22Rv1 (cell line): ENCODE measurements around the gene SPOCK1.

Experiments used
- CTCF ChIP-seq: fragments of 450-650 bp; IDR thresholded peaks from 2 replicates; pipeline ENCODE4 v1.5.1; 2017; ENCODE audit warnings: mild to moderate bottlenecking
- ZFX ChIP-seq: fragments of 450-650 bp; IDR thresholded peaks from 2 replicates; pipeline ENCODE4 v1.6.1; 2017; ENCODE audit warnings: antibody characterized with exemption, borderline replicate concordance

DNA sequence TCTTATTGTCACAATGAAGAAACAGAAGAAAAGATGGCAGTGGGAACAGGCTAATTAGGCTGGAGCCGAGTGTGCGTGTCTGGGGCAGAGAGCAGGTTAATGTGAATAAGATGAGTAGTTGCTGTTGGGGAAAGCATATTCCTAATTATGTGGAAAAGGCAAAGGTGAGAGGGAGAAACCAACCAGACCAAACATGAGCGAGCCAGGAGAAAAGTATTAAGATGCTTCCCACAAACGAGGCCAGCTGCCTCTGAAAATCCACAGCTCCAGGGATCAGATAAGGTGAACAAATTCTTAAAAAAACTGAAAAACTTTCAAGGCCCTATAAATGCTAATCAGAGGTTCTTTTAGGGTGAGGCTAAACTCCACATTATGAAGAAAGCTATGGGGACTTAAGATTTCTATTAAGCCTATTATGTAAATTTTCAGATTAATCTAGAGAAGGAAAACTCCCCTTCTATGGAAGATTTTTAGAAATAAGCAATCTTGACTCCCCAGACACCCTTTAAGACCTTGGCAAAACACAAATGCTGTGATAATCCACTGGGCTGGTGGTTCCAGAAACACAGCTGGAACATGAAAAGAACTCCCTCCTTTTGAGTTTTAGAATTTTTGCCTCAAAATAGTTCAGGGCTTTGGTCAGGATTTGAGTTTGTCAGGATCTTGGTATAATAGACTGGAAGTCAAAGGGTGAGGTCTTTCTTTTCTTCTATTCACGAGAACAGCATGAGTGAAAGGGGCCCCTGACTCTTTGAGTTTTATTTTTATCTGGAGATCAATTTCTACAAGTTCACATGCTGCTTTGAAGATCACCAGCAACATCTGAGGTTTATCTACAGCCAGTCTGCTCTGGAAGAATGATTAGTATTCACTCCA lies 238.1 kb downstream of the SPOCK1 start:
- TF ChIP-seq CTCF (no peak), ZFX (no peak)
